IPS-11a (cell line): Measurements from ENCODE around the gene CAMTA1.
"Not testable (repeated sequence)": the region's sequence is repeated elsewhere in the genome, so short reads cannot be mapped to it uniquely, and the experiment has no call there.

Experiments used
- H3K4me3 ChIP-seq: one replicate; pipeline ENCODE4 v1.5.1; 2013; ENCODE audit warnings: low read depth, low read length, control low read depth

The CAMTA1 gene

DNA sequence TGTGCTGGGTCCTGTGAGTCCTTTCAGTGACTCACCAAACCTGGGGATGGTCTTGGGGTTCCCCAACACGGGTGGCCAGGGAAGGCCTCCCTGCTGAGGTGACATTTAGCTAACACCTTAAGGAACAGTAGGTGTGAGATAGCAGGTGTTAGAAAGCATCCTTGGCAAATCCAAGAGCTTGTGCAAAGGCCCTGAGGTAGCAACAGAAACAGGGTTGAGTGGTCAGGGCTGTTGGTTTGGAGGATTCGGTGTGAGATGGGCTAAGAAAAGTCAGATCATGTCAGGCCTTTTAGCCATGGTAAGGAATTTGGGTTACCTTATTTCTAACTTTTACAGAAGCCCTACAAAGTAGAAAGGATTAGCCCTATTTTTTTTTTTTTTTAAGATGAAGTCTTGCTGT is 343.0 kb downstream of the CAMTA1 start:
- no peak overlapping the region for H3K4me3 ChIP-seq

DNA sequence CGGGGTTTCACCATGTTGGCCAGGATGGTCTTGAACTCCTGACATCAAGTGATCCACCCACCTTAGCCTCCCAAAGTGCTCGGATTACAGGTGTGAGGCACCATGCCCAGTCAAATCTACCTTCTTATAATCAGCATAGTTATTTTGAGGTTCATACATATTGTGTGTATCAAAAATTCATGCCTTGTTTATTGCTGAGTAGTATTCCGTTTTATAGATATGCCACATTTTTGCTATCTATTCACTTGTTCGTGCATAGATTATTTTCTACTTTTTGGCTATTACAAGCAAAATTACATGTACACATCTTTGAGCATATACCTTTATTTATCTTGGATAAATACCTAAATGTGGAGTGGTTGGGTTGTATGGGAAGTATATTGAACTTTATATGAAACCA is 344.9 kb downstream of the CAMTA1 start:
- no peak overlapping the region for H3K4me3 ChIP-seq

DNA sequence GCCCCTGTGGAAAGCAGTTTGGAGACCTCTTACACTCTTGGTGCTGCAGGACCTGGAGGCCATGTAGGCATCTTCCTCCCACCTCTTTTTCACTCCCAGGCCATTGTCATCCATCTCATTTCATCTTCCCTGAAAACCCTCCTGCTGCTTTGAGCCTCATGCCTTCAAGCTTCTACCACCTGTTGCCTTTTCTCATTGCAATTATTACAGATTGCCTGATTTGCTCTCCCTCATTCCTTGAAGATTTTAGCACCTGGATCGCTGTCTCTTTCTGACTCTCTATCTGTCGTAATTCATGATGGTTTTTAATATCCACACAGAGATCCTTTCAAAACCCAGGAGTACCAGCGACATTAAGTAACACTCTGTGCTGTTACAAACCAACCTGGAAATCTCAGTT is 350.2 kb downstream of the CAMTA1 start:
- no peak overlapping the region for H3K4me3 ChIP-seq

DNA sequence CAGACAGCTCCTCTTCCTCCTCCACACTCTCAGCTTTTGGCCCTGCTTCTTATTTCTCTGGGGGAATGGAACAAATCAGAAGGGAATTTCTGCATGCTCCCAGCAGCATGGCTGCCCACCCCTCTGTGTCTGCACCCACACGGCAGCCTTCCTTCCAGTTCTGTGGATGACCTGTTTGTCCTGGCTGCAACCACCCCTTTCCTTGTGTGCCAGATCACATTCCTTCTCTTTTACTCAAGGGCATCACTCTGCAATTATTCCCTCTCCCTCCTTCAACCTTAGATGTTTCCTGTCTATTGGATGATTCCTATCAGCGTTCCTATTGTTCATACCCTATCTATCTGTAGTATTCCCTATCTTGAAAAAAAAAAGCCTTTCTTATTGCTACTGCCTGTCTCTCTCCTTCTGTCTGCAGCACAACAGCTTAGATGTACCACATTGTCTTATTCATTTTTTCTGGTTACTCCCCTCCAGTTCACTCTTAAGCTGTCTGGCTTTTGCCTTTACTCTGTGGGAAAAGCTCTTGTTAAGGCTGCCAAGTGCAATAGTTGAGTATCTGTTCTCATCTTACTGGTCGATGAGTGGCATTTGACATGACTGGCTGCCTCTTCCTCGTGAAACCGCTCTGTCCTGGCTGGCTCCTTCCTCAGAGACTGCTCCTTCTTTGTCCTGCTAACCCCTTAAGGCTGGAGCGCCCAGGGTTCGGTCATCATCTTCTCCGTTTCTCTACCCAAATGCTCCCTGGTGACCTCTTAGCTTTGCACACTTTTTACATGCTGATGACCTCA is 351.1 kb downstream of the CAMTA1 start:
- no peak overlapping the region for H3K4me3 ChIP-seq

DNA sequence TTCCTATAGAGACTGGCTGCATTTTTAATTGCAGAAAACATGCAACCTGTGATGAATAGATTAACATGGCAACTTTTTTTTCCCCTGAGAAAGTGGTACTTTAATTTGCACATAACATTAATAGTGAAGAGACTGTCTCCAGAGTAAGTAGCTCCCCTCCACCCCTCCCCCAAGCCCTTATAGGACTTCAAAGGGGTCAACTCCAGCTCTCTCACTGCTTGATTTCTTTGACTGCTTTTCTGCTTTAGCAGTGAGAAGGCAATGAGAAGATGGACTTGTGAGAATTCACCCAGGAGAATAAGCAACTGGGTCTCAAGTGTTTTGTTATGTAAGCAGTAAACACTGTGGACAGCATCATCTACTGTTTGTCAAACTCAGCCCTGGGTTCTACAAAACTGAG is 355.0 kb downstream of the CAMTA1 start:
- no peak overlapping the region for H3K4me3 ChIP-seq

DNA sequence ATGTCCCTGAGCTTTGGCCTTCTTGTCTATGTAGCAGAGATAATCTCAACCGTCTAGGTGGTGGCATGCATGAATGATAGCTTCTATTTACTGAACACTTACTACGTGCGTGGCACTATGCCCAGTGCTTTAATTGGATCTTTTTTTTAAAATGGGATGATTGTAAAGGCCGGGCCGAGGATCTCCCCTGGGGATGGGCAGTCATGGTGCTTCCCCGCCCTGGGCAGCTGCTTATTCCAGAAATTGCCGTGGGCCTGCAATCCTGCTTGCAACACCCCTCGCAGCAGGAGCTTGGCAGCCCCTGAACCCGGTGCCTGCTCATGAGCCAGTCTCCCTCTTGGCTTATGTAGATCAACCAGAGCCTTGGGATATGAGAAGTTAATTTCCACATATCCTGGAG is 360.7 kb downstream of the CAMTA1 start:
- no peak overlapping the region for H3K4me3 ChIP-seq

DNA sequence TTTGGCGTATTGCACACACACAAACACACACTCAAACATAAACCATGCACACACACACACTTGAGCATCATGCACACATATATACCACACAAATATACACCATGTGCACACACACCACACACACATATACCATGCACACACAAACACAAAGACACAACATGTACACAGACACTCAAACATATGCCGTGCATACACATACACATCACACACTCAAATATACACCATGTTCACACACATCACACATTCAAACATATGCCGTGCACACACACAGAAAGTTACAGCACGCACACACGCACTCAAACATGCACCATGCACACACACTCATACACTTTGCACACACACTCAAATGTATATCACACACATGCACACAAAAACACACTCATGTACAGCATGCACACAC is 361.5 kb downstream of the CAMTA1 start:
- H3K4me3 ChIP-seq, result no peak overlapping the region

DNA sequence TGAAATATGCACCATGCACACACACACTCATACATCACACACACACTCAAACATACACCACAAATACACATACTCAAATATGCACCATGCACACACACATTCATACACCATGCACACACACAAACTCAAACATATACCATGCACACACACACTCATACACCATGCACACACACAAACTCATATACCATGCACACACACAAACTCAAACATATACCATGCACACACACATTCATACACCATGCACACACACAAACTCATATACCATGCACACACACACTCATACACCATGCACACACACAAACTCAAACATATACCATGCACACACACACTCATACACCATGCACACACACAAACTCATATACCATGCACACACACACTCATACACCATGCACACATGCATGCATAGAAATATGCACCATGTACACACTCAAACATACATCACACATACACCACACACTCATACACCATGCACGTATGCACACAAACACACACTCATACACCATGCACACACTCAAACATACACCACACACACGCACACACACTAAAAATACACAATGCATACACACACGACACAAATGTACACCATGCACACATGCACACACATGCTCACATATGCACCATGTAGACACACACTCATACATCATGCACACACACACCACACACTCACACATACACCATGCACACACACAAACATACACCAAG is 362.5 kb downstream of the CAMTA1 start:
- not testable (repeated sequence) for H3K4me3 ChIP-seq

DNA sequence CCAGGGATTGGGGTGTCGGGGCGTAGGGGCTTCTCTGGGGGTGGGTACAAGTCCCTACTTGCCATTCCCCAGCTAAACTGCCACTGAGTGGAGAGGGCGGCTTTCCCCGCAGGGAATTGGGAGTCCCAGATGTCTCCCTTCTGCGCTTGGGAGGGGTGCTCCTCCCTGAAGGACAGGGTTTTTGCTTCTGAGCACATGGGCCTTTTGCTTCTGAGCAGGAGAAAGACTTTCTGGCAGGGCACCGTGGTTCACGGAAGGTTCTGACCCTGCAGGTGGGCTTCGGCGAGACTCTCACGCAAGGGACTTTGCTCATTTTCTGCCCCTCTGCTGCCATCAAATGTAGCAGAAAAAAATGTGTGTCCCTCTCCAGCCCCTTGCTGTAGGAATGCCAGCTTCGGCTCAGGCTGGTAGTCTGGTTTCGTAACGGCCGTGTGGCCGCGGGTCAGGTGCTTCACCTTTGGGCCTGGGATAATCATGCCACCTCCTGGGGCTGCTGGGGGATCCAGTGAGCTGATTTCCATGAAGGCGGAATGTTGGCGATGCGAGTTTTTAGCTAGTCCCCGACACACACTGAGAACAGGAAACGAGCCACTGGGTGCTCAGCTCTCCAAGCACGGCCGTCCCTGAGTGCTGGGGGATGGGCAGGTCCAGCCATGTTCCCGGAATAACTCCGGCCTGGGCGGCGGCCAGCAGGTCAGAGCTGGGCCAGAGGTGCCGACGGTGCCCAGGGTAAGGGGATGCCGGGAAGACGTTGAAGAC is 364.0 kb downstream of the CAMTA1 start:
- H3K4me3 ChIP-seq, result no peak overlapping the region

DNA sequence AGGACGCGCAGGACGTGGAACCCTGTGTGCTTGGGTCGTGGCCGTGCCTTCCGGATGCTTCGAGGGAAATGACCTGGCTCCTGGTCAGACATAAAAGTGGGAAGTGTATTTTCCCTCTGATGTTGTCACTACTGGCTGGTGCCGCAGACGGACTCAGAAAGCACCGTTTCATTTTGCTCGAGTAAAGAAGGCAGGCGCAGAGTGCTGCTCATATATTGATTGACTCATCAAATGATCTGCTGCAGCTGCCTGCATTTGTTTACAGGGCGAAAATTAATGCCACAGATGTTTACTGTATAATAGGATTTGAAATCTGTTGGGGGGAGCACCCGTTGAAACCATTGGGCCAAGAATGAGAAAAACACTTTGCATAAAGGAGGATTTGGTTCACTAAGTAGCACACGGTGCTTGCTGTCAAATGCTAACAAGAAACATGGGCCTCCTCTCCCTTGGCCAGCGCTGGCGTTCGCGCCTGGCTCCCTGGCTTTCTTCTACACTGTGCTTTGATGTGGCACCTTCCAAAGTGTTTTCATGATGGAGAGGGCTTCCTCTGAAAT is 365.5 kb downstream of the CAMTA1 start:
- no peak overlapping the region for H3K4me3 ChIP-seq

DNA sequence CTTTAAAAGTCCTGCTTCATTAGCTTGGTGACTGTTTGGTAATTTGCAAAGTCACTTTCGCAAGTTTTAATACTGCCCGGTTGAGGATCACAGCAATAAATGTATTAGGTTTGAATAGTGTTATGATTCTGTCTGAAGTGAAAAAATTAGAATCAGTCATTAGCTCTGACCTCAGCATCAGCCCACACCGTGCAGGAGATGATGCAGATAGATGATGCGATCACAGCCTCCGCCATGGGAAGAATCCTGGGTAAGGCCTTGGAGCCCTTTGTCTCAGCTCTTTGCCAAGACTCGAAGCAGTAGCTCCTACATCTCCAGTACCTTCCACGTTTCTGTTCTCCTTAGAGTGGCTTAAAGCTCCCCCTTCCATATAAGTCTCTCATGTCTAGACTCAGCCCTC is 366.7 kb downstream of the CAMTA1 start:
- H3K4me3 ChIP-seq, result no peak overlapping the region

DNA sequence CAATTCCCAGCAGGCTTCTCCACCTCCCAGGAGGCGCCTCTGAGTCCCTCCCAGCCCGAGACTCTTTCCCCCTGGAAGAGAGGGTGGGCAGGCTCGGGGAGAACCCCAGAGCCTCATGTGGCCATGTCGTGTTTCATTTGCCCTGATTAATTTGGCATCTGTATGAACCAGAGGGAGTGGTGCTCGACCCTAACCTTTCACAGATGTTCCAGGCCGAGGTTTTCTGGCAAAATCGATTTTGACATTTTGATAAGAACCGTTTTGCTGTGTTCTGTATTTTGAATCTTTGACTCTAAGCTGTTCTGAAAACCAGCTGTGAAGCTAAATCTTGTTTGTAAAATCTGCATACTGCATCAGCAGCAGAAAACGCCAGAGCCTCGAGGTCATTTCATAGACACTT is 367.4 kb downstream of the CAMTA1 start:
- H3K4me3 ChIP-seq, result no peak overlapping the region

DNA sequence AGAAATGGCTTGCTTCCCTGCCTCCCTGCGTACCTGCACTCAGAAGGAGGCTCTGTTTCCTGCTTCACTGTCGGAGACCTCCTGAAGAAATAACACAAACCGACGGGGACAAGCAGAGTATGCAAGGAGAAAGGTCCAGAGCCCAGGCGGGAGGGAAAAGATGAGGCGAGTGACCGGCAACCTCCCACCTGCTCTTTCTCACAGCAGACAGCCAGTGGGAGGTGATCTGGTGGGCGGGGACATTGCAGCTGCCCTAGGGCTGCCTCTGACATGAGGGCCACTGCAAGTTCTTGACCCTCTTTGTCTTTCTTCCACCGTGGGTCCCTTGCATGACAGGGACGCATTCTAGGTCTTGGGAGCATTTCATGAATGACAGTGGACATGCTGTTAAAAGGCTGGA is 368.2 kb downstream of the CAMTA1 start:
- no peak overlapping the region for H3K4me3 ChIP-seq

DNA sequence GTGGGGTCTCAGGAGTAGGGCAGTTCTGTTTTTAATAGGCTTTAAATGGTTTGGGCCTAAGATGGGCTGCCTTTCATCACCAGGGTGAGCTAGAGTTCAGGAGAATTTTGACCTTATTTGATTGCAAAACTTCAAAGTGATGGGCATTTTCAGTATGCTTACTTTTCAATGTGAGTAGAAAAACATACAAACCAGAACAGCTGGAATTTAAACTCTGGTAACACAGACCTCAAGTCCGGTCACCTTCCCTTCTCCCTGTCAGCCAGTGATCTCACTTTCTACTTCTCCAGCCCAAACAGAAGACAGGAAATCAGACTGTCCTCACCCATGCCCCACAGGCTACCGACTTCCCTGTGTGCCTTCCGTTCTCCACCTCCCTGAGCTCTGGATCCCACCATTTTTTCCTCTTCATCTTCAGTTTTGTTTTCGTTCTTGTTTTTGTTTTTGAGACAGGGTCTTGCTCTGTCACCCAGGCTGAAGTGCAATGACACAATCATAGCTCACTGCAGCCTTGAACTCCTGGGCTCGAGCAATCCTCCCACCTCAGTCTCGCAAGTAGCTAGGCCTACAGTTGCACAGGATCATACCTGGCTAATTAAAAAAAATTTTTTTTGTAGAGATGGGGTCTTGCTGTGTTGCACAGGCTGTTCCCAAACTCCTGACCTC is 374.0 kb downstream of the CAMTA1 start:
- no peak overlapping the region for H3K4me3 ChIP-seq

DNA sequence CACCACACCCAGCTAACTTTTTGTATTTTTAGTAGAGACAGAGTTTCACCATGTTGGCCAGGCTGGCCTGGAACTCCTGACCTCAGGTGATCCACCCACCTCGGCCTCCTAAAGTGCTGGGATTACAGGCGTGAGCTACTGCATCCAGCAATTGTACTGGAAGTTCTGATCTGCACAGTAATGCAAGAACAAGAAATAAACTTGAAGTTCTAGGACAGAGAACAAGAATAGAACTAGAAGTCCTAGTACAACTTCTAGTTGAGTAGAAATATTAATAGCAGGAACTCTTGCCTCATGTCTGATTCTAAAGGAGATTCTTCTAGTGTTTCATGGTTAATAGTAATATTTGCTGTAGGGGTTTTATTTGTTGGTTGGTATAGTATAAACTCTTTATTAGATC is 383.3 kb downstream of the CAMTA1 start:
- H3K4me3 ChIP-seq, result not testable (repeated sequence)

DNA sequence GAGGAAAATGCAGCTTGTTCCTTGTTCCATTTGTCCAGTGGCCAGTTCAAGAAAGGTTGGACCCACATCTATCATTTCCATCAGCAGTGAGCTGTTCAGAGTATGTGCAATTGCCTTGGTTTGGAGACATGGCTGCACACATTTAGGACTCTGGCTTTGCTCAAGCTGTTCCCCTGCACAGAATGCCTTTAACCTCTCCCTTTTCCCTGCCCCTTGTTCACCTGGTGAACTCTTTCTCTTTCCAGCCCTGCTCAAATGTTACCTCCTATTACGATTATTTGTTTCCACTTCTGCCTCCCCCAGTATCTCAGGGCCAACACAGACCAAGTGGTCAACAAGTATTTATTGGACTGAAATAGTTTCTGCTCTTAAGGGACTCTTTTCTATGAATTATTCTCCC is 385.9 kb downstream of the CAMTA1 start:
- no peak overlapping the region for H3K4me3 ChIP-seq

DNA sequence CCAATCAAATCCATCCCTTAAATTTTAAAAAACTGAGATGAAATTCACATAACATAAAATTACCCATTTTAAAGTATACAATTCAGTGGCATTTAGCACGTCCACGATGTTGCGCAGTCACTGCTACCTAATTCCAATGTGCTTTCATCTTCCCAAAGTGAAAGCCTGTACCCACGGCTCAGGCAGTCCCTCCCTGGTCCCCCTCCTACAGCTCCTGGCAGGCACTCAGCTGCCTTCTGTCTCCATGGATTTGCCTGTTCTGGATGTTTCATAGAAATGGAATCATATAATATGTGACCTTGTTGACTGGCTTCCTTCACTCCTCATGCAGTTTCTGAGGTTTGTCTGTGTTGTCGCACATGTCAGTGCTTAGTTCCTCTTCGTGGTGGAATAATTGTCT is 386.3 kb downstream of the CAMTA1 start:
- no peak overlapping the region for H3K4me3 ChIP-seq

DNA sequence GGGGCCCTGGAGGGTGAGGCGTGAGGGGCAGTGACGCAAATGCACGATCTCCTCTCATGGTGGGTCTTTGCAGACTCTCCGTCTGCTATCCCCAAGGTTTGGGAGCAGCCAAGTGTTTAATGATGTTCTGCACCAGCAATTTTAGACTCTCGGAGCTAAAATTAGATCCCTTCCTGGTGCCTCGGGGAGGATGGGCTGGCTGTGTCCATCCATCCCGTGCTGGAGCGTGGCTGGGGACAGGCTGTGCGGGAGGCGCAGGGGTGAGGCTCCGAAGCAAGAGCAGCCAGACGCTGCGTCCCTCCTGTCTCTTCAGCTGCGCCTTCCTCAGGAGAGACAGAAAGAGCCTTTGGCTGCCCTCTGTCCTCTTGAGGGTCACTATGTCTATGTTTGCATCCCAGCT is 387.6 kb downstream of the CAMTA1 start:
- no peak overlapping the region for H3K4me3 ChIP-seq

DNA sequence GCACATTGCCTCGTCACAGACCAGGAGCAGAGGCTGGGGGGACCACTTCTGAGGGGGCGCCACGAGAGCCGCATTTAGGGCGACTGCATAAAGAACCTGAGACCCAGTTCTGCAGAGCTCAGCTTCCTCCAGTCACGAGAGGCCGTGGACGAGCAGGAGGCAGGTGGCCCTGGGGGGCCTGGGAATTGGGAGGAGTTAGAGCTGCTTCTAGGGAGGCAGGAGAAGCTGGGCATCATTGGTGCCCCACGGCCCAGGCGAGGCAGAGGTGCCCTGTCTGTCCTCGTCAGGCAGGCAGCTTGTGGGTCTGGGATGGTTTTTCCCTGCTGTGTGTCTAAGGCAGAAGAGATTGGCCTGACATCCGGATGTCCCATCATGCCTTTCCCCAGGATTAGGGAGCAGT is 389.3 kb downstream of the CAMTA1 start:
- H3K4me3 ChIP-seq, result no peak overlapping the region

DNA sequence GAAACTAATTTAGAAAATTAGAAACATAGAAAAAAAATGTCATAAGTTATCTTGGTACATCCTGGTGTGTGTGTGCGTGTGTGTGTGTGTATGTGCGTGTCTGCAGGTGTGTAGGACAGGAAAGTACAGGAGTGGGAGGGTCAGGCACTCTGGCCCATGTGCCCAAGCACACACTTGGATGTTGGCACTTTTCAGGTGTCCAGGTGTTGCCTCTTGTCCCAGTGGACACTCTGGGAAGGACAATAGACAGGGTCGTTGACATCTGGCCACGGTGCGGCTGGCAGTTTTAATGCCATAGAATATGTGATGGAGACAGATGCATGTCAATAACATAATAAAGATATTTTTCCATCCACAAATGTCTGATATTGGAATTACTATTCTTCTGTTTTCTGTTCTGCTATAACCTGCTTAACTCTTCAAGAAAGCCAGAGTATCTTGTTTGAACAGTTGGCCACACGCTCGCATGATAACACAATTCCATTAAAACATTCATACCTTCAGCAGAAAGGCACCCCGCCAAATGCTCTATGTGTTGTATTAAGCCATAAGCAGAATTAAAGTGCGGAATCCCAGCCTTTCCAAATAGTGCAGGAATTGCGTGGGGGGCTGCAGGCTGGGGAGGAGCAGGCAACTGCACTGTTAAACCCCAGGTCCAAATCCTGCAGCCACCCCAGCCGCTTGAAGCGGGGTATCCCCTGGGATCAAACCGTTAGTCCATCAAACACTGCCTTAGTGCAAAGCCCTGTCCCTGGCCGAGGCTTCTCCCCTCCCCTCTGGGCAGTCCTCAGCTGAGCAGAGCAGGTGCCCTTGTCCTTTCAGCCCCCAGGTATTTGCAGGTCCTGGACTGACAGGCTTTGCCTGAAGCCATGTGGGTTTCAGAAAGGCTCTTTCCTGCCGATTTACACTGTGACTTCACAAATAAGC is 390.0 kb downstream of the CAMTA1 start:
- H3K4me3 ChIP-seq, result no peak overlapping the region
